ENCODE measurements around the gene LAD1.

- TF ChIP-seq ELF4 (CRISPR knock-in tag; IDR thresholded peaks at IDR 0.05; ENCODE audit: borderline replicate concordance) (no peak), ZFAT (CRISPR knock-in tag; conservative IDR thresholded peaks at IDR 0.05) (no peak), CTCF (CRISPR knock-in tag; IDR thresholded peaks at IDR 0.05) (no peak), ZNF878 (CRISPR knock-in tag; IDR thresholded peaks at IDR 0.05) (no peak), HMG20B (CRISPR knock-in tag; conservative IDR thresholded peaks at IDR 0.05) (no peak), ZNF543 (CRISPR knock-in tag; IDR thresholded peaks at IDR 0.05) (no peak)
These were observed 45.7 kb upstream of the LAD1 start for GRCh38 chr1:201444792-201445191.

All from HepG2 (cell line).